Nephron (organoid): ENCODE measurements around the gene YWHAH.

ENCODE experiments used
- H3K27ac Mint-ChIP-seq, 3 experiments: 2 replicates each; pipeline ENCODE4 v1.8.0; 2020; ENCODE audit warnings: mixed read lengths in 3 of 3, mild to moderate bottlenecking in 2 of 3, moderate library complexity in 1 of 3
- H3K27me3 Mint-ChIP-seq: 2 replicates; pipeline ENCODE4 v1.8.0; 2021; ENCODE audit warnings: low read depth, mild to moderate bottlenecking, moderate library complexity, mixed read lengths
- H3K36me3 Mint-ChIP-seq: 2 replicates; pipeline ENCODE4 v1.8.0; 2020; ENCODE audit warnings: low read depth, mixed read lengths
- H3K4me1 Mint-ChIP-seq: 2 replicates; pipeline ENCODE4 v1.8.0; 2020; ENCODE audit warnings: mixed read lengths
- H3K4me3 Mint-ChIP-seq, 3 experiments: 2 replicates each; pipeline ENCODE4 v1.8.0; 2020; ENCODE audit warnings: mild to moderate bottlenecking in 3 of 3, mixed read lengths in 3 of 3, moderate library complexity in 2 of 3
- H3K9me3 Mint-ChIP-seq: 2 replicates; pipeline ENCODE4 v1.8.0; 2020; ENCODE audit warnings: mixed read lengths
- TF ChIP-seq, protein P1 (sequence below), 3 experiments: fragments of 200-600 bp; sonication (generic); IDR thresholded peaks; one replicate each; pipeline ENCODE4 v1.5.0; 2021; ENCODE audit warnings: antibody characterized with exemption in 3 of 3; ENCODE audit not compliant: unreplicated experiment in 3 of 3

Gene YWHAH

DNA sequence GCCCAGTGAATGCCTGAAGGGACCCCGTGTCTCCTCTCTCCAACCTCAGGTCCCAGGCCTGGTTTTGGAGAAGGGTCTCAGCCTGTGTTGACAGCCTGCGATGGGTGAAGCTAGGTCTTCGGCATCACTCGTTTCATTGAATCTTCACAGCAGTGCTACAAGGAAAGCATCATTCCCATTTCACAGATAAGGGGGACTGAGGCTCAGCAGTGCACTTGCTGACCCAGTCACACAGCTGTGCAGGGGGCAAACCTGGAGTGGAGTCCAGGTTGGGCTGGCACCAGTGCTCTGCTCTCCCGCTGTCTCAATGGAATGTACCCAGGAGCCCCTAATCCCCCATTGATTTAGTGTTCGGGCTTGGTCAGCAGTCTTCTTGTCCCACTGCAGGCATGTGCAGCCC, 10.9 kb upstream of the YWHAH start:
- Mint-ChIP-seq H3K27ac (no peak overlapping the region), H3K36me3 (no peaks in the 10 kb centered on the region), H3K9me3 (no peaks in the 10 kb centered on the region)

DNA sequence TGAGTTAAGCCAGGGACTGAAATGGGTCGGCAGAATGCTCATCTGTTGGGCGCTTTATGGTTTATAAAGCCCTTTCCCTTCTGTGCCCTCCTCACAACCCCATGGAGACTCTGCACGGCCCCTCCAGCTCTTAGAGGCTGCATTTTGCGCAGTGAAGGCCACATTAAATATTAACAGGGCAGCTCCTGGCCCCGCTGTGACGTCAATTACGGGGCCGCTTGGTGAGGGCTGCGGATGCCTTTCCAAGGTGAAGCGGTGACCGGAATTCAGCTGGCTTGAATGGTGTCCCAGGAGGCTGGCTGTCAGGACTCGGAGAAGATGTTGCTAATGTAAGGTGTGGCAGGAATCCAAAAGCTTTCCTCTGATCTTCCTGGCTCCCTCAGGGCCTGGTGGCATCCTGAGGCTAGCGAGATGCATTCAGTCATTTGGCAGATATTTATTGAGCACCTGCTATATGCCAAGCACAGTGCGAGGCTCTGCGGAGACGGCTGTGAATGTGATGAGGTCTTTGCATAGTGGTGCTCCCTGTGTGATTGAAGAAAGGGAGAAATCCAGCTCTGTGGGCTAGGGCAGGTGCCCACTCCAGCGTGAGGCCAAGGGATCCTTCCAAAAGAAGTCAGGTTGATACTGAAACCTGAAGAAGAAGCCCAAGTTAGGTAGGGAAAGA, 10.4 kb upstream of the YWHAH start:
- Mint-ChIP-seq H3K9me3 (no peaks in the 10 kb centered on the region), H3K4me3 (no peak overlapping the region), H3K36me3 (no peaks in the 10 kb centered on the region), H3K27ac (peak overlapping the region in 1 of 3 experiments; percentile 14), H3K4me1 (peaks cover 20% of the 10 kb centered on the region), H3K27me3 (no peaks in the 10 kb centered on the region)
- TF ChIP-seq, protein P1, sequence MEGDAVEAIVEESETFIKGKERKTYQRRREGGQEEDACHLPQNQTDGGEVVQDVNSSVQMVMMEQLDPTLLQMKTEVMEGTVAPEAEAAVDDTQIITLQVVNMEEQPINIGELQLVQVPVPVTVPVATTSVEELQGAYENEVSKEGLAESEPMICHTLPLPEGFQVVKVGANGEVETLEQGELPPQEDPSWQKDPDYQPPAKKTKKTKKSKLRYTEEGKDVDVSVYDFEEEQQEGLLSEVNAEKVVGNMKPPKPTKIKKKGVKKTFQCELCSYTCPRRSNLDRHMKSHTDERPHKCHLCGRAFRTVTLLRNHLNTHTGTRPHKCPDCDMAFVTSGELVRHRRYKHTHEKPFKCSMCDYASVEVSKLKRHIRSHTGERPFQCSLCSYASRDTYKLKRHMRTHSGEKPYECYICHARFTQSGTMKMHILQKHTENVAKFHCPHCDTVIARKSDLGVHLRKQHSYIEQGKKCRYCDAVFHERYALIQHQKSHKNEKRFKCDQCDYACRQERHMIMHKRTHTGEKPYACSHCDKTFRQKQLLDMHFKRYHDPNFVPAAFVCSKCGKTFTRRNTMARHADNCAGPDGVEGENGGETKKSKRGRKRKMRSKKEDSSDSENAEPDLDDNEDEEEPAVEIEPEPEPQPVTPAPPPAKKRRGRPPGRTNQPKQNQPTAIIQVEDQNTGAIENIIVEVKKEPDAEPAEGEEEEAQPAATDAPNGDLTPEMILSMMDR (IDR thresholded peaks at IDR 0.05; ENCODE audit: unreplicated experiment in 3 of 3), result no peak

More for the DNA sequence above, 10.9 kb upstream of the YWHAH start:
- no peaks in the 10 kb centered on the region for H3K27me3 Mint-ChIP-seq
- TF ChIP-seq, protein P1 (IDR thresholded peaks at IDR 0.05; ENCODE audit: unreplicated experiment in 3 of 3), result no peak
- peaks cover 19% of the 10 kb centered on the region for H3K4me1 Mint-ChIP-seq
- no peak overlapping the region for H3K4me3 Mint-ChIP-seq

DNA sequence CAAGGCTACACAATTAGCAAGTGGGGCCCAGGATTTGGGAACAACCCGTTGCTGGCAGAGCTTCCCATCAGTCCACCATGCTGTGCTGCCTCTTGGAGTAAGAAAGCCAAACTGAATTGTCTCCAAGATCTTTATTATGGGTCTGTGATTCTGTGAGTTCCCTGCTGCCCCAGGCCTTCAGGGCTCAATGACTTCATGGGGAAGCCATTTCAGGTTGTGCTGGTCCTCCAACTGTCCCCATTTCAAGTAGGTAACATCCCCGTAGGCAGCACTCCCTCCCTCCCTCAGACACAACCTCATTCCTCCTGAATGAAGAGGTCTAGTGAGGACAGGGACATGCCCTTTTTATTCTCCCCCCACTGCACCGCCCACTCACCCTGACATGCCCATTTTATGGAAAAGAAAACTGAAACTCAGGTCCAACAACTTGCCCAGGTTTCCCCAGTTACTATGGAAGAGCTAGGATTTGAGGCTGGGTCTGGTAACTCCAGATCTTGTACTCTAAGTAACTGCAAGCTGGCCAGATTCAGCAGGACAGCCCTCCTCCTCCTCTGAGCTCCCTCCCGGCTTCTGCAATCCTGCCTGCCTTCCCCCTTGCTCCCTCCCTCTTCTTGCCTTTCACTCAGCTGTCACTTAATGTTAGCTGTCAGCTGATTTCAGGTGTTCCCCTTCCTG, 8.2 kb upstream of the YWHAH start:
- H3K36me3 Mint-ChIP-seq, result no peaks in the 10 kb centered on the region
- H3K9me3 Mint-ChIP-seq, result no peaks in the 10 kb centered on the region
- TF ChIP-seq, protein P1 (IDR thresholded peaks at IDR 0.05; ENCODE audit: unreplicated experiment in 3 of 3), result no peak

DNA sequence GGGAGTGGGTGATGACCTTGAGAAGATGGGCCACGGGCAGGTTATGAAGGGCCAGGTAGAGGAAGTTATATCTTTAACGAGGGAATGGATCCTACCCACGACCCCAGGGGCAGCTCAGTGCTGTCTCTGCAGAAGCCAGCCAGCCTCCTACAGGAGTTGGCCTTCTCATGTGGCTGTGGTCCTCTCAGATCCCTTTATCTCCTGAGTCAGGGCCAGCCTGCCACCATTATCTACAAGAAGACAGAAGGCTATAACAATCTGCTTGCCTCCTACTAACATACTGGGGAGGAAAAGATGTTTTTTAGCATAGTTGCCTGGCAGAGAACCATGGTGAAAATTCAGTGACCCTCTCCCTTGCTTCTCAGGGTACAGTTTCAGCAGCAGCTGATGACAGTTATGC, 7.0 kb upstream of the YWHAH start:
- H3K27me3 Mint-ChIP-seq, result no peaks in the 10 kb centered on the region
- H3K36me3 Mint-ChIP-seq, result no peaks in the 10 kb centered on the region
- no peak overlapping the region for H3K27ac Mint-ChIP-seq
- TF ChIP-seq, protein P1 (IDR thresholded peaks at IDR 0.05; ENCODE audit: unreplicated experiment in 3 of 3), result no peak
- H3K4me1 Mint-ChIP-seq, result peaks cover 10% of the 10 kb centered on the region
- H3K4me3 Mint-ChIP-seq, result no peak overlapping the region
- H3K9me3 Mint-ChIP-seq, result no peaks in the 10 kb centered on the region

More for the DNA sequence above, 8.2 kb upstream of the YWHAH start:
- Mint-ChIP-seq H3K4me1 (peaks cover 10% of the 10 kb centered on the region), H3K27ac (peak overlapping the region in 1 of 3 experiments; percentile 25), H3K4me3 (no peak overlapping the region), H3K27me3 (no peaks in the 10 kb centered on the region)

DNA sequence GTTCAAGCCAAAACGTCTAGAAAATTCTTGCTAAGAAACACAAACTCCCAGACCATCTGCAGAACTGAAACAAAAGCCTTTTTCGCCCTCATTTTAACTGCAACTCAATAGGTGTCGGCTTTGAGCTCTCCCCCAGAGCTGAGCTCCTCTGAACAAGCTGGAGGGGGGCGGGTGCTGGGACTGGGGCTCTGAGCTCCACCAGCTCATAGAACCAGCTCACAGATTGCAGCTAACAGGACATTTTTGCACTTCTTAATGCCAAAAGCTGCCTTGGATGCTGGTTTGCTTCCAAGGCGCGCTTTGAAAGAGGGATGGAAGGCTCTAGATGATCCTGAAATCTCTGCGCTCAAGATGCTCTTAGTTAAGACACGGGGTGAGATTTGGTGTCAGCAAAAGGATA, 6.0 kb upstream of the YWHAH start:
- Mint-ChIP-seq H3K27me3 (no peaks in the 10 kb centered on the region), H3K9me3 (no peaks in the 10 kb centered on the region), H3K27ac (no peak overlapping the region), H3K36me3 (no peaks in the 10 kb centered on the region), H3K4me3 (peak overlapping the region in 1 of 3 experiments; percentile 9), H3K4me1 (peaks cover 10% of the 10 kb centered on the region)
- TF ChIP-seq, protein P1 (IDR thresholded peaks at IDR 0.05; ENCODE audit: unreplicated experiment in 3 of 3), result no peak
